Parathyroid adenoma (tissue), 2 donors: Measurements from ENCODE around the gene ALDH4A1.

Source experiments
- H2AFZ ChIP-seq: fragments of 300-600 bp; sonication (generic); one replicate; pipeline ENCODE4 v1.7.0; 2017; ENCODE audit warnings: antibody characterized with exemption, mild to moderate bottlenecking
- H3K27ac ChIP-seq: fragments of 300-600 bp; sonication (generic); one replicate; pipeline ENCODE4 v1.7.0; 2017
- H3K27me3 ChIP-seq: fragments of 300-600 bp; sonication (generic); one replicate; pipeline ENCODE4 v1.7.0; 2017; ENCODE audit warnings: low read length; ENCODE audit not compliant: control insufficient read depth, insufficient read depth
- H3K36me3 ChIP-seq: fragments of 300-600 bp; sonication (generic); one replicate; pipeline ENCODE4 v1.7.0; 2017; ENCODE audit warnings: low read length; ENCODE audit not compliant: control insufficient read depth, insufficient read depth
- H3K4me1 ChIP-seq: fragments of 300-600 bp; sonication (generic); one replicate; pipeline ENCODE4 v1.7.0; 2017; ENCODE audit warnings: control low read depth
- H3K4me2 ChIP-seq: fragments of 300-600 bp; sonication (generic); one replicate; pipeline ENCODE4 v1.7.0; 2017; ENCODE audit warnings: low read length
- H3K4me3 ChIP-seq: fragments of 300-600 bp; sonication (generic); one replicate; pipeline ENCODE4 v1.7.0; 2017; ENCODE audit warnings: low read depth, low read length
- H3K79me2 ChIP-seq: fragments of 300-600 bp; sonication (generic); one replicate; pipeline ENCODE4 v1.7.0; 2017; ENCODE audit warnings: control low read depth
- H3K9ac ChIP-seq: fragments of 300-600 bp; sonication (generic); one replicate; pipeline ENCODE4 v1.7.0; 2017; ENCODE audit warnings: mild to moderate bottlenecking
- H3K9me3 ChIP-seq: fragments of 300-600 bp; sonication (generic); one replicate; pipeline ENCODE4 v1.7.0; 2017; ENCODE audit warnings: low read length; ENCODE audit not compliant: control insufficient read depth
- CTCF ChIP-seq: fragments of 300-600 bp; sonication (generic); IDR thresholded peaks from one replicate; pipeline ENCODE4 v1.7.0; 2017; ENCODE audit warnings: antibody characterized with exemption, mild to moderate bottlenecking
- donor health status: primary hyperparathyroidism.

ALDH4A1 gene

GRCh38 chr1:18932387-18932786 lies 30.0 kb upstream of the ALDH4A1 start:
- Histone ChIP-seq H3K9me3 (no peaks in the 10 kb centered on the region), H3K27ac (no peak overlapping the region), H3K79me2 (peaks cover 29% of the 10 kb centered on the region), H3K4me2 (no peak overlapping the region), H3K4me1 (peaks cover 9% of the 10 kb centered on the region), H2AFZ (no peak overlapping the region), H3K9ac (no peak overlapping the region), H3K36me3 (no peaks in the 10 kb centered on the region), H3K4me3 (no peak overlapping the region), H3K27me3 (no peaks in the 10 kb centered on the region)
- no peak for TF ChIP-seq CTCF

- Histone ChIP-seq H3K27me3 (no peaks in the 10 kb centered on the region), H3K9me3 (no peaks in the 10 kb centered on the region), H3K27ac (no peak overlapping the region), H3K4me1 (peaks cover 13% of the 10 kb centered on the region), H3K79me2 (peaks cover 27% of the 10 kb centered on the region), H3K9ac (no peak overlapping the region), H3K36me3 (no peaks in the 10 kb centered on the region), H2AFZ (no peak overlapping the region), H3K4me3 (no peak overlapping the region), H3K4me2 (no peak overlapping the region)
- TF ChIP-seq CTCF, result no peak
These were observed 29.4 kb upstream of the ALDH4A1 start for GRCh38 chr1:18931730-18932129.

DNA sequence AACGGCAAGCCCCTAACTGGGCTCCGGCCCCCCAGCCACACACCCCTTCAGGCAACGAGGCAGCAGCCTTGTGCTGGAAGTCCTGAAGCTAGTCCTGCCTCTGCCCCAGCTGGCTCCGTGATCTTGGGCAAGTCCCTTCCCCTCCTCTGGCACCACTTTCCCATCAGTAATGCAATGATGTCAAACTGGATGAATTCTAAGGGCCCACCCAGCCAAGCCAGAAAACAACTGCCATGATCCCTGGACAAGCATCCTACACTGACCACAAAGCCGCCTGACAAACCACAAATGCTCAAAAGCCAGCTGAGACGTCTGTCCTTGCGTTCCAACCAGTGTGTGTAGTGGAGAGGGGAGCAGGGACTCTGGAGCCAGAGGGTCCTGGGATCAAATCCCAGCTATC lies 27.3 kb upstream of the ALDH4A1 start:
- H3K27me3 ChIP-seq, result no peaks in the 10 kb centered on the region

GRCh38 chr1:18928985-18929384 lies 26.6 kb upstream of the ALDH4A1 start:
- H3K79me2 ChIP-seq, result peaks cover 18% of the 10 kb centered on the region
- no peaks in the 10 kb centered on the region for H3K9me3 ChIP-seq
- H3K4me1 ChIP-seq, result peaks cover 19% of the 10 kb centered on the region
- no peak overlapping the region for H3K27ac ChIP-seq
- no peak overlapping the region for H3K4me2 ChIP-seq
- H3K27me3 ChIP-seq, result no peaks in the 10 kb centered on the region
- no peaks in the 10 kb centered on the region for H3K36me3 ChIP-seq
- no peak overlapping the region for H3K9ac ChIP-seq
- H2AFZ ChIP-seq, result no peak overlapping the region
- no peak for TF ChIP-seq CTCF
- H3K4me3 ChIP-seq, result no peak overlapping the region

More for the DNA sequence above, 27.3 kb upstream of the ALDH4A1 start:
- no peak overlapping the region for H3K9ac ChIP-seq
- H3K4me1 ChIP-seq, result peaks cover 15% of the 10 kb centered on the region
- no peaks in the 10 kb centered on the region for H3K9me3 ChIP-seq
- no peak overlapping the region for H3K4me2 ChIP-seq
- H3K27ac ChIP-seq, result no peak overlapping the region
- no peak overlapping the region for H2AFZ ChIP-seq
- H3K36me3 ChIP-seq, result no peaks in the 10 kb centered on the region
- no peak for TF ChIP-seq CTCF
- peaks cover 18% of the 10 kb centered on the region for H3K79me2 ChIP-seq
- no peak overlapping the region for H3K4me3 ChIP-seq

GRCh38 chr1:18928406-18928805 lies 26.1 kb upstream of the ALDH4A1 start:
- H3K4me1 ChIP-seq, result peaks cover 19% of the 10 kb centered on the region
- H3K9me3 ChIP-seq, result no peaks in the 10 kb centered on the region
- H3K4me2 ChIP-seq, result no peak overlapping the region
- H3K4me3 ChIP-seq, result no peak overlapping the region
- no peak overlapping the region for H3K27ac ChIP-seq
- H3K36me3 ChIP-seq, result no peaks in the 10 kb centered on the region
- H3K27me3 ChIP-seq, result no peaks in the 10 kb centered on the region
- no peak overlapping the region for H3K9ac ChIP-seq
- no peak for TF ChIP-seq CTCF
- no peak overlapping the region for H2AFZ ChIP-seq
- H3K79me2 ChIP-seq, result peaks cover 18% of the 10 kb centered on the region
